Measurements from ENCODE around the gene DOK5. TPM values are rescaled to one million over a fixed set of nuclear protein-coding genes. Genes with fewer than 3 reads are reported as not detected.

Gene DOK5
- polyA plus RNA-seq, 1 of the 3 experiments (the other 2 are of a cell fraction): 12.4 TPM

GRCh38 chr20:54433636-54434035 lies 41.8 kb upstream of the DOK5 start:
- Histone ChIP-seq H2AFZ (ENCODE audit: low read depth) (no peak overlapping the region), H3K36me3 (replicated peaks in 1 of 2; ENCODE audit: control insufficient read depth in 1 of 2, insufficient read depth in 2 of 2, low read length in 1 of 2) (no peaks in the 10 kb centered on the region), H3K27ac (ENCODE audit: low read depth in 2 of 2, low read length in 1 of 2) (no peak overlapping the region), H3K4me3 (ENCODE audit: low read depth in 2 of 2, low read length in 1 of 2) (no peak overlapping the region), H3K27me3 (ENCODE audit: insufficient read depth) (no peaks in the 10 kb centered on the region; the same call in 1 of the 2 replicates), H3F3A (replicated peaks; ENCODE audit: insufficient read depth) (no peaks in the 10 kb centered on the region), H4K20me1 (ENCODE audit: insufficient read depth) (no peaks in the 10 kb centered on the region), H3K4me1 (ENCODE audit: control insufficient read depth in 1 of 2, insufficient read depth in 2 of 2, low read depth in 1 of 2, low read length in 1 of 2) (no peaks in the 10 kb centered on the region), H3K9me3 (no peaks in the 10 kb centered on the region), H3K9ac (no peak overlapping the region), H3K79me2 (ENCODE audit: insufficient read depth) (no peaks in the 10 kb centered on the region), H3K4me2 (no peak overlapping the region), H3K9me2 (no peaks in the 10 kb centered on the region)
- DNase-seq: no peak
- CTCF ChIA-PET: no interaction called here
- WGBS (ENCODE audit: low lambda C conversion rate): 7% methylated on average over 9 of the region's 9 CpGs
- POLR2A ChIA-PET: no interaction called here
- TF ChIP-seq FOSL2 (IDR thresholded peaks at IDR 0.05; ENCODE audit: borderline replicate concordance, low read depth) (no peak), USF1 (IDR thresholded peaks at IDR 0.05; ENCODE audit: borderline replicate concordance, low read depth) (no peak), MEF2A (IDR thresholded peaks at IDR 0.05; ENCODE audit: borderline replicate concordance, low read depth) (no peak), TAF1 (IDR thresholded peaks at IDR 0.05; ENCODE audit: borderline replicate concordance, low read depth, low read length) (no peak), EP300 (IDR thresholded peaks at IDR 0.05; ENCODE audit: borderline replicate concordance in 1 of 2, low read depth in 1 of 2, low read length in 1 of 2) (no peak), RCOR1 (IDR thresholded peaks at IDR 0.05; ENCODE audit: low read length) (no peak), CTCF (IDR thresholded peaks at IDR 0.05) (no peak), RAD21 (IDR thresholded peaks at IDR 0.05; ENCODE audit: low read length) (no peak), FOXM1 (IDR thresholded peaks at IDR 0.05; ENCODE audit: low read depth) (no peak), EZH2phosphoT487 (IDR thresholded peaks at IDR 0.05; ENCODE audit: borderline replicate concordance, low read depth) (no peak), REST (IDR thresholded peaks at IDR 0.05; ENCODE audit: low read depth, low read length) (no peak), RFX5 (IDR thresholded peaks at IDR 0.05; ENCODE audit: low read length) (no peak), IRF3 (IDR thresholded peaks at IDR 0.05; ENCODE audit: low read depth, low read length) (no peak), CHD2 (IDR thresholded peaks at IDR 0.05; ENCODE audit: low read length, partially characterized antibody) (no peak), SIN3A (IDR thresholded peaks at IDR 0.05; ENCODE audit: borderline replicate concordance, low read depth, low read length) (no peak), TCF12 (IDR thresholded peaks at IDR 0.05) (no peak), MXI1 (IDR thresholded peaks at IDR 0.05; ENCODE audit: low read depth, low read length) (no peak), FOXJ3 (CRISPR knock-in tag; IDR thresholded peaks at IDR 0.05) (no peak), RXRA (IDR thresholded peaks at IDR 0.05; ENCODE audit: borderline replicate concordance, low read depth) (no peak), ZBTB33 (IDR thresholded peaks at IDR 0.05; ENCODE audit: borderline replicate concordance, low read depth) (no peak)
